T-helper 22 cell (primary cell): ENCODE results near the gene ZFHX3.
"Not testable (repeated sequence)": the region's sequence is repeated elsewhere in the genome, so short reads cannot be mapped to it uniquely, and the experiment has no call there.

Experiments
- DNase-seq: peaks from one replicate; pipeline ENCODE4 v3.0.0-alpha.2; 2020; ENCODE audit warnings: low read depth

ZFHX3 gene

GRCh38 chr16:73047536-73048291 lies at the start of gene ZFHX3:
Gene ZFHX3 (minus strand): TSS chr16:73048128. CDS start chr16:72960145, 87,983 bp downstream.
- DNase-seq = no peak

- DNase-seq = no peak
Observed at GRCh38 chr16:73096510-73096909, 48.6 kb upstream of the ZFHX3 start.

GRCh38 chr16:73095885-73096421 lies 48.0 kb upstream of the ZFHX3 start:
- DNase-seq = no peak

- DNase-seq = no peak
Observed at GRCh38 chr16:73095142-73095820, 47.4 kb upstream of the ZFHX3 start.

GRCh38 chr16:73094371-73094770 lies 46.4 kb upstream of the ZFHX3 start:
- no peak for DNase-seq

GRCh38 chr16:73093146-73094144 lies 45.5 kb upstream of the ZFHX3 start:
- no peak for DNase-seq

GRCh38 chr16:73092236-73092781 lies 44.4 kb upstream of the ZFHX3 start:
- DNase-seq = no peak

GRCh38 chr16:73091174-73091573 lies 43.2 kb upstream of the ZFHX3 start:
- no peak for DNase-seq

- no peak for DNase-seq
Observed at GRCh38 chr16:73089420-73089819, 41.5 kb upstream of the ZFHX3 start.

- DNase-seq = no peak
Observed at GRCh38 chr16:73086108-73086507, 38.2 kb upstream of the ZFHX3 start.

- no peak for DNase-seq
Observed at GRCh38 chr16:73083271-73083670, 35.3 kb upstream of the ZFHX3 start.

- DNase-seq = not testable (repeated sequence)
Observed at GRCh38 chr16:73082634-73083051, 34.7 kb upstream of the ZFHX3 start.

GRCh38 chr16:73080931-73081330 lies 33.0 kb upstream of the ZFHX3 start:
- no peak for DNase-seq

- DNase-seq = no peak
Observed at GRCh38 chr16:73076324-73076810, 28.4 kb upstream of the ZFHX3 start.

- no peak for DNase-seq
Observed at GRCh38 chr16:73074382-73074781, 26.5 kb upstream of the ZFHX3 start.

GRCh38 chr16:73072051-73072450 lies 24.1 kb upstream of the ZFHX3 start:
- not testable (repeated sequence) for DNase-seq

GRCh38 chr16:73071131-73071940 lies 23.4 kb upstream of the ZFHX3 start:
- DNase-seq = no peak

- no peak for DNase-seq
Observed at GRCh38 chr16:73069581-73070262, 21.8 kb upstream of the ZFHX3 start.

- no peak for DNase-seq
Observed at GRCh38 chr16:73068541-73069401, 20.8 kb upstream of the ZFHX3 start.
